ENCODE data around the gene SETD1A.

- TF ChIP-seq EZH2 (IDR thresholded peaks at IDR 0.05; ENCODE audit: insufficient read depth, poor library complexity, severe bottlenecking) (no peak), EZH2phosphoT487 (IDR thresholded peaks at IDR 0.05; ENCODE audit: insufficient read depth, low read depth) (no peak)
Measured at GRCh38 chr16:30928390-30928789, 29.2 kb upstream of the SETD1A start.
